ENCODE measurements around the gene MCC.

- TF ChIP-seq CTCF (IDR thresholded peaks at IDR 0.05) (no peak), ZFX (IDR thresholded peaks at IDR 0.05; ENCODE audit: borderline replicate concordance) (no peak)
Measured at GRCh38 chr5:113103330-113103729, 384.9 kb downstream of the MCC start.
